Measurements from ENCODE around the gene CAPSL. TPM values are rescaled to one million over a fixed set of nuclear protein-coding genes. Genes with fewer than 3 reads are reported as not detected.

CAPSL gene
- total and polyA plus RNA-seq, 9 of the 15 experiments (the other 6 are each of a cell fraction or from before 2014, with no cell fraction given): not detected

DNA sequence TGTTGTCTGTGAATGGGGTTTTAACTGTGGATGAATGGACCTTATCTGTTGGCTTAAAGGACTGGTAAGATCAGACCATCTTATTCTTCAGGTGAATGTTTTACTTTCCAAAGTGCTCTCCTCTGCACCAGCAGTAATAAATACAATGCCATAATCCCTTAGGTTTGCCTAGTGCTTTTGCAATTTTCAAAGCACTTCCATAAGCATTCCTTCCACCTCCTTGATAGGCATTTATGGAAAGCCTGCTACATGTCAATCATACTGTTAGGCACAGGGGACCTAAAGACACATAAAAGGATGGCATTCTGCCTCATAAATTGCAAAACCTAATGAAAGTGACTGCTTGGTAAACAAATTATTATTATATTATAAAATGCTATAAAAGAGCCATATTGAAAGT lies 60.3 kb downstream of the CAPSL start:
- intact Hi-C loops (cut with micrococcal nuclease) (no loop called here), in situ Hi-C loops (cut with MboI) (no loop called here)
- no peaks in the 10 kb centered on the region for H3K9me3 ChIP-seq (replicated peaks; ENCODE audit: control insufficient read depth, insufficient read depth, low read depth, low read length)
- no peaks in the 10 kb centered on the region for H3K36me3 ChIP-seq (ENCODE audit: control insufficient read depth, insufficient read depth, low read length)
- no peaks in the 10 kb centered on the region for H3K79me2 ChIP-seq (ENCODE audit: control insufficient read depth, insufficient read depth, low read length)
- H3K9ac ChIP-seq (ENCODE audit: insufficient read depth in 1 of 2, low read depth in 2 of 2, low read length in 2 of 2): no peak overlapping the region
- no peak overlapping the region for H2AFZ ChIP-seq (ENCODE audit: low read depth, low read length)
- H3K27ac ChIP-seq (ENCODE audit: extremely low read depth, low read depth, low read length): no peak overlapping the region
- BruUV-seq (replicated peaks): no TSS peak
- no peaks in the 10 kb centered on the region for H3K27me3 ChIP-seq (ENCODE audit: control insufficient read depth in 2 of 2, insufficient read depth in 2 of 2, low read length in 2 of 2)
- ATAC-seq (no peak), FAIRE-seq (no peak), DNase-seq (ENCODE audit: extremely low read depth in 1 of 4, low spot score in 3 of 4) (no peak)
- no peak overlapping the region for H3K4me2 ChIP-seq (ENCODE audit: insufficient read depth, low read length)
- CTCF ChIA-PET (ENCODE audit: low intra/inter-chr PET ratio): no interaction called here
- no peak overlapping the region for H3K4me3 ChIP-seq
- H3K9me1 ChIP-seq (ENCODE audit: control insufficient read depth, insufficient read depth, low read length): no peaks in the 10 kb centered on the region
- POLR2A ChIA-PET: no interaction called here
- H4K20me1 ChIP-seq (replicated peaks; ENCODE audit: control insufficient read depth, insufficient read depth, low read length): no peaks in the 10 kb centered on the region
- TF ChIP-seq BRD4 (IDR thresholded peaks at IDR 0.05): no peak
- TF ChIP-seq TCF15 (CRISPR knock-in tag; IDR thresholded peaks at IDR 0.05): no peak
- no peak for TF ChIP-seq NBN (IDR thresholded peaks at IDR 0.05; ENCODE audit: low read depth)
- TF ChIP-seq NR4A1 (CRISPR knock-in tag; IDR thresholded peaks at IDR 0.05): no peak
- no peak for TF ChIP-seq NR4A1 (tag; IDR thresholded peaks at IDR 0.05)
- TF ChIP-seq ZBTB1 (CRISPR knock-in tag; IDR thresholded peaks at IDR 0.05; ENCODE audit: borderline replicate concordance, low read depth): no peak
- TF ChIP-seq, protein P1, sequence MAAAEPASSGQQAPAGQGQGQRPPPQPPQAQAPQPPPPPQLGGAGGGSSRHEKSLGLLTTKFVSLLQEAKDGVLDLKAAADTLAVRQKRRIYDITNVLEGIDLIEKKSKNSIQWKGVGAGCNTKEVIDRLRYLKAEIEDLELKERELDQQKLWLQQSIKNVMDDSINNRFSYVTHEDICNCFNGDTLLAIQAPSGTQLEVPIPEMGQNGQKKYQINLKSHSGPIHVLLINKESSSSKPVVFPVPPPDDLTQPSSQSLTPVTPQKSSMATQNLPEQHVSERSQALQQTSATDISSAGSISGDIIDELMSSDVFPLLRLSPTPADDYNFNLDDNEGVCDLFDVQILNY (CRISPR knock-in tag; IDR thresholded peaks at IDR 0.05): no peak
- TF ChIP-seq SMAD2 (IDR thresholded peaks at IDR 0.05; ENCODE audit: low read depth, low read length): no peak
- H3K4me1 ChIP-seq (replicated peaks in 1 of 2; ENCODE audit: control insufficient read depth in 2 of 2, insufficient read depth in 2 of 2, low read length in 2 of 2): no peaks in the 10 kb centered on the region
